HepG2 (cell line): ENCODE measurements around the gene CTSW. TPM values are rescaled to one million over a fixed set of nuclear protein-coding genes. Genes with fewer than 3 reads are reported as not detected.

Source experiments
- ATAC-seq: fragments of 200-7000 bp; cut with Tn5 transposase; 3 replicates; pipeline ENCODE4 v1.9.1; 2020; ENCODE audit warnings: mild to moderate bottlenecking, moderate library complexity
- BruUV-seq: library from RNA; stranded (reverse); fragments of 400-500 nt; replicated peaks from 2 replicates; lab custom pipeline; 2021; lab: Mats Ljungman, UMichigan
- CTCF ChIA-PET: fragments of 300-600 bp; formaldehyde crosslinking; extraction: SDS; loops from one replicate; lab custom pipeline; 2021; ENCODE audit warnings: low total read pairs, inconsistent platforms, low intra/inter-chr PET ratio; lab: Yijun Ruan, JAX
- POLR2A ChIA-PET: fragments of 350-600 bp; sonication (Branson Sonifier 250); formaldehyde crosslinking; loops from one replicate; lab custom pipeline; 2020; ENCODE audit warnings: antibody characterized with exemption, inconsistent platforms; lab: Yijun Ruan, JAX
- DNase-seq: peaks from one replicate; pipeline ENCODE4 v3.0.0-alpha.2; 2015; ENCODE audit warnings: low spot score
- FAIRE-seq: peaks from 3 replicates; lab custom pipeline; 2011; peaks lifted over from hg19 to GRCh38; lab: Jason Lieb, UNC
- H2AFZ ChIP-seq: one replicate; pipeline ENCODE4 v1.6.1; 2011; ENCODE audit warnings: low read length, inconsistent platforms
- H3K27ac ChIP-seq: fragments of 300-600 bp; 3 replicates; pipeline ENCODE4 v1.8.0; 2011; ENCODE audit warnings: mixed run types, mild to moderate bottlenecking, mixed read lengths, low read length, inconsistent platforms; ENCODE audit not compliant: insufficient read depth; ENCODE audit errors: extremely low read length
- H3K27me3 ChIP-seq, 2 experiments: fragments of 200-600 bp in 1 of 2; 2 replicates in 1 of 2; 3 replicates in 1 of 2; pipeline versions ENCODE4 v1.6.0 to v1.8.0; 2011; ENCODE audit warnings: low read length in 2 of 2, mild to moderate bottlenecking in 2 of 2, moderate library complexity in 2 of 2, inconsistent platforms in 1 of 2; ENCODE audit not compliant: insufficient read depth in 2 of 2, control insufficient read depth in 1 of 2
- H3K36me3 ChIP-seq, 2 experiments: fragments of 200-600 bp in 1 of 2; replicated peaks in 1 of 2; 2 replicates in 1 of 2; 3 replicates in 1 of 2; pipeline versions ENCODE4 v1.5.1 to v1.8.0; 2011; ENCODE audit warnings: low read length in 2 of 2, inconsistent platforms in 1 of 2; ENCODE audit not compliant: insufficient read depth in 2 of 2, control insufficient read depth in 1 of 2
- H3K4me1 ChIP-seq: 2 replicates; pipeline ENCODE4 v1.5.1; 2012; ENCODE audit warnings: low read length, inconsistent platforms; ENCODE audit not compliant: insufficient read depth
- H3K4me2 ChIP-seq: 2 replicates; pipeline ENCODE4 v1.6.0; 2011; ENCODE audit warnings: low read depth, low read length, inconsistent platforms
- H3K4me3 ChIP-seq, 3 experiments: fragments of 200-600 bp in 1 of 3; sonication (generic), shearing (Covaris generic) in 1 of 3; replicated peaks in 1 of 3; 2 replicates each; pipeline ENCODE4 v1.5.1; 2011 to 2016; ENCODE audit warnings: low read length in 3 of 3, inconsistent platforms in 2 of 3, low read depth in 2 of 3, mild to moderate bottlenecking in 2 of 3, control low read depth in 1 of 3, mixed read lengths in 1 of 3; ENCODE audit not compliant: insufficient read depth in 1 of 3
- H3K79me2 ChIP-seq: one replicate; pipeline ENCODE4 v1.6.1; 2011; ENCODE audit warnings: low read length, inconsistent platforms; ENCODE audit not compliant: insufficient read depth
- H3K9ac ChIP-seq: 2 replicates; pipeline ENCODE4 v1.6.0; 2011; ENCODE audit warnings: mild to moderate bottlenecking, low read depth, low read length, inconsistent platforms; ENCODE audit not compliant: insufficient read depth
- H3K9me3 ChIP-seq: 2 replicates; pipeline ENCODE4 v1.5.1; 2012; ENCODE audit warnings: mild to moderate bottlenecking, low read length
- H4K20me1 ChIP-seq: 2 replicates; pipeline ENCODE4 v1.6.0; 2011; ENCODE audit warnings: inconsistent platforms, mild to moderate bottlenecking, low read length, moderate library complexity; ENCODE audit not compliant: insufficient read depth
- DPF2 ChIP-seq: sonication (generic); formaldehyde crosslinking; IDR thresholded peaks from 2 replicates; pipeline ENCODE4 v1.4.0; 2020; ENCODE audit warnings: mild to moderate bottlenecking, low read depth, missing genetic modification reagents, borderline replicate concordance
- MLXIP ChIP-seq: sonication (generic); formaldehyde crosslinking; IDR thresholded peaks from 2 replicates; pipeline ENCODE4 v1.9.0; 2021; ENCODE audit warnings: missing genetic modification reagents, borderline replicate concordance
- ZBTB37 ChIP-seq: sonication (generic); formaldehyde crosslinking; IDR thresholded peaks from 2 replicates; pipeline ENCODE4 v1.4.0; 2020; ENCODE audit warnings: mild to moderate bottlenecking, missing genetic modification reagents
- ZC3H13 ChIP-seq: sonication (generic); formaldehyde crosslinking; IDR thresholded peaks from 2 replicates; pipeline ENCODE4 v1.8.1; 2023; ENCODE audit warnings: mild to moderate bottlenecking, missing genetic modification reagents, moderate library complexity
- ZFP82 ChIP-seq: sonication (generic); formaldehyde crosslinking; IDR thresholded peaks from 2 replicates; pipeline ENCODE4 v1.5.1; 2020; ENCODE audit warnings: mild to moderate bottlenecking, missing genetic modification reagents, borderline replicate concordance
- WGBS: methylation state at CpG from one replicate; pipeline ENCODE4 v1.1.6; 2017; ENCODE audit warnings: low lambda C conversion rate; 5-methylcytosine and 5-hydroxymethylcytosine counted together
- in situ Hi-C: cut with HindIII; loops from 2 replicates; pipeline ENCODE4 v1.10.0; 2017; ENCODE audit warnings: low pct_unique_long_range_greater_than_20kb; ENCODE audit not compliant: extremely low pct_ligation_motif_present
- intact Hi-C: fragments of 100-400 bp; cut with micrococcal nuclease; formaldehyde crosslinking; loops from one replicate; pipeline ENCODE4 v1.10.0; 2022; ENCODE audit not compliant: unreplicated experiment
- polyA plus RNA-seq, 8 experiments: library from polyadenylated mRNA; depleted of rRNA in 3 of 8; stranded (reverse) in 7 of 8; unstranded in 1 of 8; fragments of >200 nt; fragmentation: Illumina TruSeq in 4 of 8; extraction: Trizol in 4 of 8; gene quantifications; 2 replicates each; pipeline versions ENCODE4 v1.2.1 to v1.2.3, GENCODE V29; 2011 to 2016; ENCODE audit warnings: low read depth in 4 of 8, missing spikeins in 1 of 8, mixed read lengths in 1 of 8; ENCODE audit not compliant: insufficient read depth in 1 of 8
- total RNA-seq, 5 experiments: library from RNA; depleted of rRNA; stranded (reverse); fragments of >200 nt; fragmentation: Illumina TruSeq; extraction: Trizol; gene quantifications; 2 replicates each; pipeline ENCODE4 v1.2.3, GENCODE V29; 2016; ENCODE audit warnings: low read depth in 1 of 5

Gene CTSW
- total and polyA plus RNA-seq, 2 of the 13 experiments (the other 11 are each of a cell fraction or from before 2014, with no cell fraction given) = 0.09 TPM; not detected in 1

DNA sequence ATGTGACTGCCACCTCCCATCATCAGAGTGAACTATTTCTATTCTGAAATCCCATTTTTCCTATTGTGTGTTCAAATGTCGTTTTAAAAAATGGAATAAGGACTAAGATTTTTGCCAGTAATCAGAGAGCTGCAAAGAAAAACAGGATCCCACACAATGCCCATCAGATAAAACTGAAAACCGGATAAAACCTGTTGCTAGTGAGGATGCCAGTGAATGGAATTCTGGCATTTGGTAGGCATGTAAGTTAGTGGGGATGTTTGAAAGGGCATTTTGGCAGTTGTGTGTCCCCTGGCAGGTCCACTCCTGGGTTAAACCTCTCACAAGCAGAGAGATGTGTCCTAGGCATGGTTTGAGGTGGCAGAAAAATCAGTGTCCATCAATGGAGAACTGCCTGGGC lies 45.8 kb downstream of the CTSW start:
- no peaks in the 10 kb centered on the region for H3K9me3 ChIP-seq
- 31% methylated on average over 2 of the region's 2 CpGs for WGBS
- H3K4me2 ChIP-seq = no peak overlapping the region
- peaks cover 30% of the 10 kb centered on the region for H3K4me1 ChIP-seq
- ChIA-PET CTCF (no interaction called here), POLR2A (no interaction called here)
- intact Hi-C loops = no loop called here
- no peak overlapping the region for H3K9ac ChIP-seq
- in situ Hi-C loops = no loop called here
- FAIRE-seq (no peak), DNase-seq (no peak)
- no peaks in the 10 kb centered on the region; a peak in 1 of 5 replicates for H3K36me3 ChIP-seq
- H3K4me3 ChIP-seq = no peak overlapping the region
- peaks cover 0 to 3% of the 10 kb centered on the region in 2 experiments; a peak in 1 of 5 replicates for H3K27me3 ChIP-seq
- H4K20me1 ChIP-seq = no peaks in the 10 kb centered on the region
- H3K27ac ChIP-seq = no peak overlapping the region
- no TSS peak for BruUV-seq
- TF ChIP-seq ZBTB37 (CRISPR knock-in tag) (no peak), MLXIP (CRISPR knock-in tag) (no peak), ZC3H13 (no peak), DPF2 (CRISPR knock-in tag) (no peak), ZFP82 (no peak)
- TF ChIP-seq, all 625 proteins: peak for 0
- ATAC-seq = no peak
- H2AFZ ChIP-seq = no peak overlapping the region
- H3K79me2 ChIP-seq = no peaks in the 10 kb centered on the region
